Adrenal gland (tissue), 12 donors: ENCODE results near the gene HAPLN1. TPM values are rescaled to one million over a fixed set of nuclear protein-coding genes. Genes with fewer than 3 reads are reported as not detected.

Experiments
- DNase-seq, 7 donors: peaks; one replicate each; pipeline ENCODE4 v3.0.0-alpha.2; 2019 to 2020
- H3K27ac ChIP-seq, 5 donors: fragments of 200-600 bp; sonication (generic) in 4 of 5; 1 replicate in 3 of 5; 2 replicates in 2 of 5; pipeline versions ENCODE4 v1.5.1 to v1.8.0; 2016 to 2020; ENCODE audit warnings: mild to moderate bottlenecking in 1 of 5
- H3K27me3 ChIP-seq: fragments of 200-600 bp; 2 replicates; pipeline ENCODE4 v1.8.0; 2021
- H3K36me3 ChIP-seq, 2 donors: fragments of 200-600 bp; replicated peaks in 1 of 2; 1 replicate in 1 of 2; 2 replicates in 1 of 2; pipeline versions ENCODE4 v1.5.1 to v1.8.0; 2018 to 2022
- H3K4me1 ChIP-seq, 2 donors: fragments of 200-600 bp; replicated peaks in 1 of 2; 1 replicate in 1 of 2; 2 replicates in 1 of 2; pipeline versions ENCODE4 v1.5.1 to v1.8.0; 2018 to 2021
- H3K4me3 ChIP-seq, 4 donors: fragments of 200-600 bp; sonication (generic) in 3 of 4; one replicate each; pipeline ENCODE4 v1.5.1; 2016 to 2018
- H3K9me3 ChIP-seq, 3 donors: fragments of 200-600 bp; sonication (generic) in 1 of 3; replicated peaks in 1 of 3; 1 replicate in 2 of 3; 2 replicates in 1 of 3; pipeline versions ENCODE4 v1.5.1 to v1.8.0; 2016 to 2021
- CTCF ChIP-seq, 6 experiments: fragments of 450-650 bp in 4 of 6; fragments of 200-600 bp in 2 of 6; sonication (generic) in 1 of 6; IDR thresholded peaks; 1 replicate in 5 of 6; 2 replicates in 1 of 6; pipeline versions ENCODE4 v1.5.1 to v1.8.0; 2016 to 2021; ENCODE audit warnings: antibody characterized with exemption in 6 of 6, mild to moderate bottlenecking in 2 of 6, moderate library complexity in 1 of 6
- POLR2A ChIP-seq, 2 donors: fragments of 450-650 bp; IDR thresholded peaks; one replicate each; pipeline ENCODE4 v1.6.1; 2017; ENCODE audit warnings: antibody characterized with exemption in 2 of 2, mild to moderate bottlenecking in 2 of 2, moderate library complexity in 1 of 2
- WGBS, 4 donors: extraction: QIAGEN DNeasy Blood & Tissue Kit in 2 of 4; methylation state at CpG; one replicate each; pipeline versions ENCODE4 v1.1.5 to v1.1.7; 2013 to 2017; 5-methylcytosine and 5-hydroxymethylcytosine counted together
- intact Hi-C, 2 donors: fragments of 100-400 bp; cut with DNase I; formaldehyde crosslinking; loops; one replicate each; pipeline versions ENCODE4 v1.14.1 to v1.15.0; 2022 to 2023
- polyA plus RNA-seq, 3 donors: library from polyadenylated mRNA; stranded (reverse); fragments of 200-250 nt in 2 of 3; fragments of 350-450 nt in 1 of 3; fragmentation: Illumina TruSeq in 1 of 3; extraction: RNeasy Lipid Tissue Mini Kit (QIAGEN cat#74804) in 1 of 3; gene quantifications; one replicate each; pipeline ENCODE4 v1.2.3, GENCODE V29; 2013 to 2014
- small RNA-seq, 2 donors: library from RNA; depleted of rRNA; stranded (forward); fragments of <200 nt; gene quantifications; one replicate each; pipeline ENCODE3, GENCODE V24; 2016
- total RNA-seq, 9 donors: library from RNA; depleted of rRNA in 4 of 9; stranded (reverse); fragments of >200 nt in 4 of 9; fragments of 120-200 nt in 1 of 9; fragmentation: NEBNext Ultra II Directional in 1 of 9; extraction: Animal tissue kit (Norgen Biotek cat#: 25700) in 1 of 9; gene quantifications; one replicate each; pipeline versions ENCODE4 v1.1.0 to v1.2.4, GENCODE V29; 2013 to 2023
- donor health status: healthy with polysubstance abuse.
- donor health status: Bipolar disorder and iron deficiency.
- donor health status: DM: yes; HTN: yes; CAD: no.
- donor health status: DM: no; HTN: no; CAD: no.
- donor health status: DM: no; HTN: no; CAD: no.
- donor health status: DM: yes; HTN: yes; CAD: no.

HAPLN1 gene
- total and polyA plus RNA-seq, 12 donors: 0.11 TPM; not detected in 11

GRCh38 chr5:83589786-83590185 is 130.9 kb downstream of the HAPLN1 start:
- DNase-seq: no peak
- H3K4me3 ChIP-seq: no peak overlapping the region
- no peak overlapping the region for H3K27ac ChIP-seq
- intact Hi-C loops: no loop called here
- TF ChIP-seq CTCF (IDR thresholded peaks at IDR 0.05): no peak
- no peak for TF ChIP-seq POLR2A (IDR thresholded peaks at IDR 0.05)
- 77 to 85% (median 83%) methylated on average over 1 of the region's 1 CpG for WGBS, 4 donors
- no peaks in the 10 kb centered on the region for H3K27me3 ChIP-seq
- no peaks in the 10 kb centered on the region for H3K4me1 ChIP-seq
- H3K36me3 ChIP-seq: no peaks in the 10 kb centered on the region
- no peaks in the 10 kb centered on the region for H3K9me3 ChIP-seq

Small RNA genes lying within 50 kb of the gene (small RNA-seq; reads per million reads assigned to genes)
- gene RN7SKP295: 0 reads per million in 2 donors
- gene RNU6-620P: 0 reads per million in 2 donors

Other genes with a start within 250 kb of the HAPLN1 start
- gene VCAN, start 249.1 kb downstream of the HAPLN1 start, total RNA-seq: 100 to 1,000 TPM in 8 of 9 donors, 10 to 100 TPM in 1; 36.4 to 171 (median 154) TPM
- gene VCAN, start 249.1 kb downstream of the HAPLN1 start, polyA plus RNA-seq: 10 to 100 TPM; 10.0 to 38.5 (median 31.9) TPM